GM10847 (cell line): ENCODE results near the gene RPA3.

Experiments
- POLR2A ChIP-seq: IDR thresholded peaks from 2 replicates; pipeline ENCODE4 v1.6.1; 2011; ENCODE audit not compliant: insufficient read length; ENCODE audit errors: extremely low read depth

RPA3 gene

GRCh38 chr7:7706556-7707172 lies 11.7 kb downstream of the RPA3 start:
- no peak for TF ChIP-seq POLR2A

GRCh38 chr7:7706101-7706511 lies 12.3 kb downstream of the RPA3 start:
- TF ChIP-seq POLR2A = no peak

- TF ChIP-seq POLR2A = no peak
Measured at GRCh38 chr7:7705318-7705717, 13.1 kb downstream of the RPA3 start.

GRCh38 chr7:7704867-7705266 lies 13.5 kb downstream of the RPA3 start:
- TF ChIP-seq POLR2A = no peak

GRCh38 chr7:7703427-7703826 lies 15.0 kb downstream of the RPA3 start:
- no peak for TF ChIP-seq POLR2A

- no peak for TF ChIP-seq POLR2A
Measured at GRCh38 chr7:7702826-7703225, 15.6 kb downstream of the RPA3 start.

GRCh38 chr7:7701527-7701926 lies 16.9 kb downstream of the RPA3 start:
- no peak for TF ChIP-seq POLR2A

GRCh38 chr7:7699970-7700369 lies 18.4 kb downstream of the RPA3 start:
- no peak for TF ChIP-seq POLR2A

GRCh38 chr7:7699380-7699779 lies 19.0 kb downstream of the RPA3 start:
- TF ChIP-seq POLR2A = no peak

GRCh38 chr7:7698930-7699329 lies 19.5 kb downstream of the RPA3 start:
- TF ChIP-seq POLR2A = no peak

- TF ChIP-seq POLR2A = no peak
Measured at GRCh38 chr7:7696458-7697119, 21.8 kb downstream of the RPA3 start.

- TF ChIP-seq POLR2A = no peak
Measured at GRCh38 chr7:7695111-7695817, 23.1 kb downstream of the RPA3 start.

- no peak for TF ChIP-seq POLR2A
Measured at GRCh38 chr7:7694542-7694941, 23.9 kb downstream of the RPA3 start.

- no peak for TF ChIP-seq POLR2A
Measured at GRCh38 chr7:7693881-7694280, 24.5 kb downstream of the RPA3 start.

- no peak for TF ChIP-seq POLR2A
Measured at GRCh38 chr7:7688956-7689355, 29.5 kb downstream of the RPA3 start.

GRCh38 chr7:7688310-7688709 lies 30.1 kb downstream of the RPA3 start:
- no peak for TF ChIP-seq POLR2A
